ENCODE data around the gene NEK7.

The NEK7 gene

GRCh38 chr1:198228925-198229324, 72.1 kb downstream of the NEK7 start:
- no peak overlapping the region for H3K27ac ChIP-seq (ENCODE audit: low read depth, low read length)
- TF ChIP-seq EZH2phosphoT487 (conservative IDR thresholded peaks at IDR 0.05; ENCODE audit: low read length) (no peak), CTCF (IDR thresholded peaks at IDR 0.05; ENCODE audit: insufficient read depth, low read length, poor library complexity, severe bottlenecking) (no peak)
- H3K4me3 ChIP-seq (ENCODE audit: insufficient read depth, low read length, poor library complexity, severe bottlenecking) = no peak overlapping the region
- no peak overlapping the region for H3K4me2 ChIP-seq (ENCODE audit: low read depth, low read length, poor library complexity, severe bottlenecking)
- no peaks in the 10 kb centered on the region for H3K9me3 ChIP-seq (ENCODE audit: insufficient read depth, low read length)
- H3K36me3 ChIP-seq (ENCODE audit: low read length) = no peaks in the 10 kb centered on the region
- no peak overlapping the region for H2AFZ ChIP-seq (ENCODE audit: low read depth, low read length, severe bottlenecking)
- no peaks in the 10 kb centered on the region for H3F3A ChIP-seq (ENCODE audit: insufficient read depth)
- H3K79me2 ChIP-seq (ENCODE audit: insufficient read depth, low read length) = no peaks in the 10 kb centered on the region
- H3K9me2 ChIP-seq (replicated peaks; ENCODE audit: insufficient read depth, low read length) = no peaks in the 10 kb centered on the region
- H3K9ac ChIP-seq (ENCODE audit: low read length) = no peak overlapping the region
- H3K27me3 ChIP-seq (ENCODE audit: low read length) = no peaks in the 10 kb centered on the region
- H4K20me1 ChIP-seq (ENCODE audit: low read depth, low read length) = no peaks in the 10 kb centered on the region

GRCh38 chr1:198231779-198232178, 75.0 kb downstream of the NEK7 start:
- H3F3A ChIP-seq (ENCODE audit: insufficient read depth) = no peaks in the 10 kb centered on the region
- no peaks in the 10 kb centered on the region; the same call in 1 of the 2 replicates for H3K36me3 ChIP-seq (ENCODE audit: low read length)
- no peaks in the 10 kb centered on the region for H3K9me2 ChIP-seq (replicated peaks; ENCODE audit: insufficient read depth, low read length)
- H3K27me3 ChIP-seq (ENCODE audit: low read length) = no peaks in the 10 kb centered on the region
- H3K9me3 ChIP-seq (ENCODE audit: insufficient read depth, low read length) = no peaks in the 10 kb centered on the region
- H3K27ac ChIP-seq (ENCODE audit: low read depth, low read length) = no peak overlapping the region
- H3K79me2 ChIP-seq (ENCODE audit: insufficient read depth, low read length) = no peaks in the 10 kb centered on the region
- H4K20me1 ChIP-seq (ENCODE audit: low read depth, low read length) = no peaks in the 10 kb centered on the region
- no peak for TF ChIP-seq EZH2phosphoT487 (conservative IDR thresholded peaks at IDR 0.05; ENCODE audit: low read length)
- H3K9ac ChIP-seq (ENCODE audit: low read length) = no peak overlapping the region
- no peak overlapping the region for H3K4me2 ChIP-seq (ENCODE audit: low read depth, low read length, poor library complexity, severe bottlenecking)
- H3K4me3 ChIP-seq (ENCODE audit: insufficient read depth, low read length, poor library complexity, severe bottlenecking) = no peak overlapping the region
- no peak overlapping the region for H2AFZ ChIP-seq (ENCODE audit: low read depth, low read length, severe bottlenecking)

GRCh38 chr1:198232378-198232777, 75.6 kb downstream of the NEK7 start:
- Histone ChIP-seq H3K9me2 (replicated peaks; ENCODE audit: insufficient read depth, low read length) (no peaks in the 10 kb centered on the region), H3K27me3 (ENCODE audit: low read length) (no peaks in the 10 kb centered on the region), H3K9me3 (ENCODE audit: insufficient read depth, low read length) (no peaks in the 10 kb centered on the region), H3K4me2 (ENCODE audit: low read depth, low read length, poor library complexity, severe bottlenecking) (no peak overlapping the region), H3K9ac (ENCODE audit: low read length) (no peak overlapping the region), H4K20me1 (ENCODE audit: low read depth, low read length) (no peaks in the 10 kb centered on the region), H3K4me3 (ENCODE audit: insufficient read depth, low read length, poor library complexity, severe bottlenecking) (no peak overlapping the region), H3K27ac (ENCODE audit: low read depth, low read length) (no peak overlapping the region), H2AFZ (ENCODE audit: low read depth, low read length, severe bottlenecking) (no peak overlapping the region), H3K79me2 (ENCODE audit: insufficient read depth, low read length) (no peaks in the 10 kb centered on the region), H3F3A (ENCODE audit: insufficient read depth) (no peaks in the 10 kb centered on the region), H3K36me3 (ENCODE audit: low read length) (no peaks in the 10 kb centered on the region; the same call in 1 of the 2 replicates)
- TF ChIP-seq CTCF (IDR thresholded peaks at IDR 0.05; ENCODE audit: insufficient read depth, low read length, poor library complexity, severe bottlenecking) (no peak), EZH2phosphoT487 (conservative IDR thresholded peaks at IDR 0.05; ENCODE audit: low read length) (no peak)

GRCh38 chr1:198232940-198233675, 76.3 kb downstream of the NEK7 start:
- H3K79me2 ChIP-seq (ENCODE audit: insufficient read depth, low read length) = no peaks in the 10 kb centered on the region

More at GRCh38 chr1:198232940-198233675, 76.3 kb downstream of the NEK7 start:
- Histone ChIP-seq H2AFZ (ENCODE audit: low read depth, low read length, severe bottlenecking) (no peak overlapping the region), H3K9me3 (ENCODE audit: insufficient read depth, low read length) (no peaks in the 10 kb centered on the region), H3K4me2 (ENCODE audit: low read depth, low read length, poor library complexity, severe bottlenecking) (no peak overlapping the region), H3K9ac (ENCODE audit: low read length) (no peak overlapping the region), H3K27ac (ENCODE audit: low read depth, low read length) (no peak overlapping the region), H3K4me3 (ENCODE audit: insufficient read depth, low read length, poor library complexity, severe bottlenecking) (no peak overlapping the region), H4K20me1 (ENCODE audit: low read depth, low read length) (no peaks in the 10 kb centered on the region), H3K27me3 (ENCODE audit: low read length) (no peaks in the 10 kb centered on the region), H3F3A (ENCODE audit: insufficient read depth) (no peaks in the 10 kb centered on the region), H3K36me3 (ENCODE audit: low read length) (no peaks in the 10 kb centered on the region; the same call in 1 of the 2 replicates), H3K9me2 (replicated peaks; ENCODE audit: insufficient read depth, low read length) (no peaks in the 10 kb centered on the region)
- no peak for TF ChIP-seq EZH2phosphoT487 (conservative IDR thresholded peaks at IDR 0.05; ENCODE audit: low read length)
